HK-2 (cell line): ENCODE data around the gene COBL.

ENCODE experiments used
- DNase-seq: peaks from one replicate; pipeline ENCODE4 v3.0.0-alpha.2; 2018; ENCODE audit not compliant: unreplicated experiment

COBL gene

DNA sequence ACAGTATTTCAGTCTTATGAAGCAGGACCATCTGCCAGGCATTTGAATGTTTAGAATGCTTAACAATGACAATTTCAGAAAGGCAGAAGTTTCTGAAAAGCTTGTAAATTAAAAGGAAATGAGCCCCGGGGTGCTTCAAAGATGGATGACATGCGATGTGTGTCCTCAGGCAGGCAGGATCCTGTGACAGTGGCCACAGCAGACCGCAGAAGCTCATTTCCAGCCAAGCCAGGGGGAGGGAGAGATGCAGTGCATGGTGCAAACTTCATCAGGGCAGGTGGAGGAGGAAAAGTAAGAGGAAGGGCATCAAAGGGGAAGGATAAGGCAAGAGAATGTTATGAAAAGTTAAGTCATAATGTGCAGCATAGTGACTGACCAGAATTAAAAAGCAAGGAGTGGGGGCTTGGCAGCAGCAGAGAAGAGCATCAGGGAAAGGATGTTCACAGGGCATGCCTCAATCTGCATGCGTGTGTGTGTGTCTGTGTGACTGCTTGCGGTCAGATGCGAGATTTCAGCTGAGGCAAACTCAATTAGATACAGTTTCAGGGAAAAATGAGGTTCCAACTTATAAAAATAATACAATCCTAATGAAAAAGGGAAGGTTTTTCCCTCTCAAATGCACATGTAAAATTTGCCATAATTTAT, 173.7 kb downstream of the COBL start:
- no peak for DNase-seq

DNA sequence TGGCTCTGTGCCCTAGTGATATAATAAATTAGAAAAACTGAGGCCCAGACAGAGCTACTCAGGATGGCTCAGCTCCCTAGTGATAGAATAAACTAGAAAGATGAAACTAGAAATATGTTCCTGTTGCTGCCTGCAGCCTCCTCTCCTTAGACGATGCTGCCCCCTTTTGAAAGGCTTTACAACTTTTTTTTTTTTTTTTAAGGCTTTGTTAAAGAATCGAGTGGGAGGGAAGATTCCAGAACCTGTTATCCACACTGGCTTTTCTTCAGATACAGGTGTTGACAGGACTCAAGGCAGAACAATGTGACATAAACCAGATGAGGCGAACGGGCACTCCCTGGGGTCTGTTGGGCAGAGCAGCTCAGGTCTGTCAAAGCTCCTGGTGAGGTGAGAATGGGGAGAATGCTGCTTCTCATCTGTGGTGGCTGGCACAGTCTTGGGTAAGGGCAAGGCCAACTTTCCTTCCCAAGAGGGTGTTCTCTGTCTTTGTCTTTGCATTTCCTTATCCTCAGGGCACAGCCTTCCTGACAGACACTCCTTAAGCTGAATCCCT, 175.1 kb downstream of the COBL start:
- no peak for DNase-seq

DNA sequence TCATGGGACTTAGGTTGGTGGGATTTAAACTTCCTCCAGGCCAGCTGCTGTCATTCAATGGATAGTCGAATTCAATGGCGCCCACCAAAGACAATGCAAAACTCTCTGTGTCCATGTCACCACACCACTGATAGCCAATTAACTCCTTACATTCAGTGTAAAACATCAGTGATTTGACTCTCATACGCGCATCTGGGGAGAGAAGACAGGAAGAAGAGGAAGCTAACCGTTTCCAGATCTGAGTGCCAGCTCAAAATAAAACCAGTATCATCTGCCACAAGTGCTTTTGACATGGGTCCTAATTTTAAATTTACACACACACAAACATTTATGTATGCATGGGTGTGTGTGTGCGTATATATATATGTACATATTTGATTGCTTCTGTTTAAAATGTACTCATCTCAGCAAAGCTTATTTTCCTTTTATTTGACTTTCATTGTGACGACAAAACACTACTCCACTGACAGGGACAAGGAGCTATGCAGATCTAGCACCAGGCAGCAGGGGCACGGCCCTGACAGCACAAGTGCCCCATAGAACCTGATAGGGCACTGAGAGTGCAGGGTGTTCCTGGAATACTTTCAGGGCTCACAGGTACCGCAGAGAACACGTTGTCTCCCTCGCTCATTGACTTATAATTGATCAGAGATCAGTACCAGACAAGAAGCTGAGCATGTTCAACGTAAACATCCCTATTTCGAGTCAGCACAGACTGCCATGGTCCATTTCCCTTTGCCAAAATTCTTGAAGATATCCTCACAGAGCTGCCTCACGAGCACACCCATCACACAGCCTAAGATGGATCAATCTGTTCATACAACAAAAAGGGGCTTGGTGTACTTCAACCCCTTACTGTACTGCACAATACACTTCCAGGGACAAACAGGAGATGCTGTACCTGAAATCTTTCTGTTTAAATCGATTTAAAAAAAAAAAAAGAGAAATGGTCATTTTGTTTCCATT, 176.1 kb downstream of the COBL start:
- no peak for DNase-seq

DNA sequence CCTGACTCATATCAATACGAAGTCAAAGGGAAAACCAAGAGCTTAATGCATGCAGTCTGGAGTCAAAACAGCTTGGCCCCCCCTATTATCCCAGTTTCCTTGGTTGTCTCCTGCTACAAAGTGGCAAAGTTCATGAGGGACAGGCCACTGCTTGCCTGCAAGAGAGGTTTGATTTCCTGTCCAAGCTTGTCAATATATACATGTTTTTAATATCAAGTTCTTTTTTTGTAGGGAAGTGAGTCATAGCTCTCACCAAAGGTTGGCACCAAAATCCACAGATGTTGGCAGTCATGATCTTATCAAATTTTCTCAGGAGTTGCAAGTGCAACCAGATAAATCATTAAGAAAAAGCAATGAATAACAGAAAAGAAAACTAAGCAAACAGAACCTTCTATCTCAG, 176.8 kb downstream of the COBL start:
- DNase-seq = no peak

DNA sequence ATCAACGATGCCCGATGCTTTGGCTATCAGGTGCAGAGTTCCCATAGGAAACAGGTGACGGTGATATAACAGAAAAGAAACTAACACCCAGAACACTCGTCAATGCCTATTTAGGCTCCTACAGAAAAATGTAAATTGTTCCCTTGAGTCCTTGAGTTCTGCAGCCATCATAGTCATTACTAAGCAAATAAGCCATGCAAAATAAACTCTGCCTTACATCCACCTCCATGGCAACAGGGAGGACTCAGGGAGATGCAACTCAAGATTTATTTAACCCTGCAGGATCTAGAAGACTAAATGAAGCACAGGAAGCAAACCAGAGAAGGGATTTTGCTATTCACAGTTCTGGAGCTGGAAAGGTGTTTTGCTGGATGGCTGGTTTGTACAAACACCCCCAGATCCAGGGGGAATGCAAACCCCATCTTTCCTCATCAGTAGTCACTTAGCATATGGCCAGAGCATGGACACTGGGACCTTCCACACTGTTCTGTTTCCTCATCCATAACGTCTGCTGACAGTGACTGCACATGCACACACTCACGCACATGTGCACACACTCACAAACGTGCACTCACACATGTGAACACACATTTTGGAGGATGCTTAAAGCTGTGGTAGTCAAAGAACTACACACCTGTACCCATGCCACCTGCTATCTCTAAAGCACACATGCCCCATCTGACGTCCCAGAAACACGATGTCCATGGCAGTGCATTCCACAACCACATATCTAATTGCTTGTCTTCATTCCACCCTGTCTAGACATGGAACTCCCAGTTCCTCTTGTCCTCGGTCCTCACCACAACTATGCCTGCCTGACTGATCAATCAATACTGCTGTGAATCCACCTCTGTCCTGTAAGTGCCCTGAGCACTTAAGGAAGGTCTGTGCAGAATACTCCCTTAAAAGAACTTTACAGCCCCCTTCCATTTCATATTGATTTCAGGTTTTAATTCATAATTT, 178.2 kb downstream of the COBL start:
- no peak for DNase-seq

DNA sequence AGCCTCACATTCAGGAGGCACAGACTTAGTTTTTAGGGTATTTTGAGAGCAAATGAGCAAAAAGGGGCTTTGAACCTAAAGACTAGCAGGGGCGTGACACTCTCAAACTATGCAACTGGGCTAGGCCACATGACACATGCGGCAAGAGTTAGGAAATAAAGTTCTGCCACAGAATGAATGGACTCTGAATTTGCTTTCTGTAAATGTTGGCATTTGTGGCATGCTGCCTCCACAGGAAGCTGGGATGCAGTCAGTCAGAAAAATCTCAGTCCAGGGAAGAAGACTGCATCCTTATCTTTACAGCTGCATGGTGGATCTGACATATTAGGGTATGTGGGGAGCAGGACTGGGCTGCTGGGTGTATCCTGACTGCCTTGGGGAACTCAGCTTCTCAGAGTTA, 181.0 kb downstream of the COBL start:
- no peak for DNase-seq

DNA sequence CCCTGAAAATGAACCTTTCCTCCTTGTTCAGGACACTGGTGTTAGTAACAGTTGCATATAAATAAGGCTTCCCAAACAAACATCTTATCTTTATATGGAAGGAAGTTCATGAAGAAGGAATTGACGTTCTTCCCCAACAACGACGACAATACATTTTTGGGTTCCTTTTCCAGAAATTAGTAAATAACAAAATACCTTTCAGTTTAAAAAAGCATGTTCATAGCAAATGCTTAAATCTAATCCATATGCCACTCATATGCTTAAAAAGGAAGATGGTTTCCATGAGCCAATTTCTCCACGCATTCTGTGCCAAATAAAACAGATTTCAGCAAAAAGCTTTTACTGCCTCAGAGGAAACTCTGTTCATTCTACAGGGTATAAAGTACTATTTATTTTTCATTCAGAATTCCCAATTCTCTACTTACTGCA, 182.6 kb downstream of the COBL start:
- no peak for DNase-seq

DNA sequence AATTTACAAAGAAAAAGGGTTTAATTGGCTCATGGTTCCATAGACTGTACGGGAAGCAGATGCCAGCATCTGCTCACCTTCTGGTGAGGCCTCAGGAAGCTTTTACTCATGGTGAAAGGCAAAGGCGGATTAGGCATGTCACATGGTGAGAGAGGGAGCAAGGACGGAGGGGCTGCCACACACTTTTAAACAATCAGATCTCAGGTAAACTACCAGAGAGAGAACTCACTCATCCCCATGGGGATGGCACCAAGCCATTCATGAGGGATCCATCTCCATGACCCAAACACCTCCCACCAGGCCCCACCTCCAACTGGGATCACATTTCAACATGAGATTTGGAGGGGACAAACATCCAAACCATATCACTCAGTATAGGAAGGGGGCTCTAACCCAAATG, 183.9 kb downstream of the COBL start:
- no peak for DNase-seq

DNA sequence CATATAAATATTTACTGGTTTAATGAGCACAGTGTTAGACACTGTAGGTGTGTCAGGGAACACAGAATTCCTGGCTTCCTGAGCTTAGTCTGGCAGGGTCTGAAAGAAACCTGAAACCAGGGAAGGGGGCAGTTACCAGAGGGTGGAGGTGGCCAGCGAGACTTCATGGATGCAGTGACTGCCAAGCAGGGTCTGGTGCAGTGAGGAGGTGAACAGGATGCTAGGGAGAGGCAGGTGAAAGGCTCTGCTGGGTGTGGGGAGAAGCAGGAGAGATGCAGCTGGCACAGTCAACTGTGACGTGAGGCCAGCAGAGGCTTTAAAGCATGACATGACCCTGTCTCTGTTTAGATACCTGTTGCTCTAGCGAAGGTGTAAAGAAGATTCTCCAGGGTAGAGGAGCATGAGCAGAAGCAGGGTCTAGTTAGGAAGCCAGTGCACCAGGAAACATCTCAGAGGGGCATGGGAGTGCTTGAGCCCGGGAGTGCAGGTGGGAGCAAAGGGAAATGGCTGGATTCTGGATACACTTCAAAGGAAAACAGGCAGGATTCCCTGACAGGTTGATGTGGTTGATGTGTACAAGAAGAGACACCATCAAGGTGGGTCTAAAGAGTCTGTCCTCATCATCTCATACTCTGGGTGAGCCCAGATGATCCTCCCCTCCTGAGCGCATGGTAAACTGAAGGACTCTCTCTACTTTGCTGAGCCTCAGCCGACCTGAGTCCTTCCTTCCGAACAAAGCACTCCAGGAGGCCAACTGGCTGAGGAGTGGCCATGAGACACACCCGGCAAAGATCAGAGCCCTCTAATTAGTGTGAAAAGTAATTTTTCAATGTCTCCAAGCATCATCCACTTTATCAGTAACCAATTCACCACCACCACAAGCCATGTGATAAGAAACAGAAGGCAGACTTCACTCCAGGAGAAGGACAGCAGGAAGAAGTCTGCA, 186.8 kb downstream of the COBL start:
- no peak for DNase-seq

DNA sequence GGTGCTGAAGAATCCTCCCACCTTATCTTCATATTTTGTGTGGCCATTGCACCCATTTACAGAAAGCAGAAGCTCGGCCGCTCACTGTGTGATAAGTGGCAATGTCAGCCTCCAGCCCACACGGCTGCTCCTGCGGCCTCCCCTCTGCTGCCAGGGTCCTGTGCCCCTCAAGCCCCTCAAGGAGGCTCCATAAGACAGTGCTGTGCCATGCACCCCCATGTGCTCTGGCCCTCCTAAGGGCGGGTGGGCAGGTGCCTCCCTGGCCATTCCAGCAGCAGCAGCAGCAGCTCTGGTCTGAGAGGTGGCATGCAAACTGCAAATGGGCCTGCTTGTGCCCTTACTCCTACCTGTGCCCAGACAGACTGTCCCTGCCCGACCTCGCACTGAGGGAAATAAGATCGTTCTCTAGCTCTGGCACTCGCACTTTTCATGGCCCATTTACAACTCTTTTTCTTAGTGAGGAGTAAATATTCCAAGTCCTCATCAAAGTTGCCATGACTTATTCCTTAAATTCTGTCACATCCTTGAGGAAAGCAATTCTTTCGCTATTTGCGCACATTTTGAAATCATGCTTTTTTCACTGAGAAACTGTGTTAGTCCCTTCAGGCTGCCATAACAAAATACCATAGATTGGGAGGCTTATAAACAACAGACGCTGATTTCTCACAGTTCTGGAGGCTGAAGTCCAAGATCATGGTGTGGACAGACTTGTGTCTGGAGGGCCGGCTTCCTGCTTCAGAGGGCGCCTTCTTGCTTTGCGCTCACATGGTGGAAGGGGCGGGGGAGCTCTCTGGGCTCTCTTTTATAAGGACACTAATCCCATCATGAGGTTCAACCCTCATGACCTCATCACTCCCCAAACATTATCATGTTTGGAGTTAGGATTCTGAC, 187.8 kb downstream of the COBL start:
- DNase-seq = no peak

DNA sequence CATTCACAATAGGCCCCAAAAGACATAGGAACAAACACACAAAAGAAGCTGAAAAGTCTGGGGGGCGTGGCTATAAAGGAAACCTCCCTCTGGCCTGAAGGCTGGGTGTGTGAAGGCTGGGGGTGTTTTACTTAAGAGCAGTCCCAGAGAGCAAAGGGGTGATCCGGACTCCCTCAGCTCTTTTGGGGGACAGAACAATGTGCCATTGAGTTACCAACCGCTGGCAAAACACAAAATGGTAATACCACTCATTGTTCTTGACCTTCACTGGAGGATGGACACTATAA, 189.0 kb downstream of the COBL start:
- DNase-seq = no peak

DNA sequence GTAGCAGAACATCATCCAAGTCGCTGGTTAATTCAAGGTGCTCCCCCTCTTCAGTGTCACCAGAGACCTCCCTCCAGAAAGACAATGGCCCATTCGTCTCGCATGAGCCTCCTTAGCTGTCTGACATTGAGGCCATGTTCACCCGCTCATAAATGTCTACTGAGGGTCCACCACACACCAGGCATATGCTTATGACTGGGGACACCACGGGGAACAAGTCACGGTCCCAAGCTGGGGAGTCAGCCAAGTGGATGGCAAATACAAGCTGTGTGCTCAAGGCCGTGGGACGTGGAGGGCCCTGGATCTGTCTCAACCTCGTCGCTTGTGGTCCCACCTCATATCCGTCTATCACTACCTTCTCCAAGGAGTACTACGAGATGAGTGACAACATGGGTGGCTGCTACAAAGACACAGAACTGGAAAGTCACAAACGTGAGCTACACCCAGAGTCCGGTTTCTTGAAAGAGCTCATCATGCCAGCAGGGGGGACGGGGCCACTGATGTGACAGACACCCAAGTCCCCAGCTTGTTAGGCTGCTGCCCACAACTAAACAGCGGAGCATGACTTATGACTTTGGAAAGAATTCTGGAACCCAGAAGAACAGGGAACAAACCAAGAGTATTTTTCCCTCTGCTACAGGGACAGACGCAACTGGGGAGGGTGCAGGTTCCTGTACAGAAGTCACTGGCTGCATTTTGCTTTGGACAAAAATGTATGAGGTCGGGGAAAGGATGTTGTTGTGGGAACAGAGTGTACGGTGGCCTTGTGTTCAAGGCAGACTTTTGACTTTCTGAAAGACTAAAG, 189.6 kb downstream of the COBL start:
- no peak for DNase-seq

DNA sequence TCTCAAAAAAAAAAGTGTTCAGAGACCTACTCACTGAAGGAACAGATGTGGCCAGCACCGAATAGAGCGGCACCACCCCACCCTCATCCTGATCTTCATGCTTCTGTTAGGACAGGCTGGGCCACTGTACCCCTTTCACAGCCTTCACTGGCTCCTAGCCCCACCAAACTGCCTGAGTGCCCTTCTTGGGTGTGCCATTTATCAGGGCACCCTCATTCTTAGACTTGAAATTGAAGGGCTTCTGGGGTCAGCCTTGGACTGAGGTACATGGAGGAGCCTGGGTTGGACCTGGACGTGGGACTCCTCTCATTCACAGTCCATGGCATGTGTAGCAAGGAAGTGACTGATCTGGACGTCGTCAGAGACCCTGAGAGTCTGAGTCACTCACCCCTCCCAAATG, 190.3 kb downstream of the COBL start:
- DNase-seq = no peak

DNA sequence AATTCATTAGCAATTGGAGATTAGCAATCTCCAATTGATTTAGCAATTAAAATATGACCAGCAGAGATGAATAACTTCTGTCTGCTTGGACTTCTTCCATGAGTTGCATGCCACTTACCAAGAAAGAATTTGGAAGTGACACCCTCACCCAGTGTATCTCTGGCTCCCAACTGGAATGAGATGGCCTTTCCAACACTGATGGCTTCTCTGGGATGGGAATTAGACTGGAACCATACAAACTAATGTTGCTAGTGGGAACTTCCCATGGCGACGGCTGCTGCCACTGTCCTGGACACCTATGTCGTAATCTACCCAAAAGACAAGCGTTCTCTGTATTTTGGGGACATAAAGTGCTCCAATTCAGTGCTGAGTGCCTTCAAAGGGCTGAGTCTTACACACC, 192.3 kb downstream of the COBL start:
- DNase-seq = no peak

DNA sequence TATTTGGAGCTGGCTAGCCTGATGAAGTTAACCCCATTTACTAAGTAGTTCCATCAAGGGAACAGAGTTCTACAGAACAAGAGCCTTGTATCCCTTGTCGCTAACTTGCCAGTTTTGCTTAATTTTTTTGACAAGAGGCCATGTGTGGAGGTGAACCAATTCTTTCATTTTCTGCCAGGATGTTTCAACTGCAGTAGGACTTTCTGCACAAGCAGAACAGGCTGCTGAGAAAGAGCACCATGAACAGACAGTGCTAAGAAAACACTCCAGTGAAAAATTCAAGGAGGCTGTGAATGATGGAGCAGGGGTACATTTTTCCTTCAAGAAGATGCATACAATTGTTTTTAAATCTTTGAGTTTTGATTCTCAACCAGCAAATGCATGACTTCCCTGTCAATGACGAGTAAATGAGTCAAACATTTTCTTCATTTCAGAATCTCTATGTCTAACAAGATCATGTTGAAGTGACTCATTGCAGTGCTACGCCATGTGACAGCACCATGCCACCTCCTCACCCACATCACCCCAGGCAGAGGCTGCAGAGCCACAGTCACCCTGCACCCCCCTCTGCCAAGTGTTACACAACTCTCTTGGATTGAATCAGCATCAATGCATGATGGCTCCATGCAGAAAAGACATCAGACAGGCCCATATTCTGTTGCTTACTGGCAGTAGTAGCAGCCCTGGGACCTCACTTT, 193.1 kb downstream of the COBL start:
- DNase-seq = peak; percentile 70

DNA sequence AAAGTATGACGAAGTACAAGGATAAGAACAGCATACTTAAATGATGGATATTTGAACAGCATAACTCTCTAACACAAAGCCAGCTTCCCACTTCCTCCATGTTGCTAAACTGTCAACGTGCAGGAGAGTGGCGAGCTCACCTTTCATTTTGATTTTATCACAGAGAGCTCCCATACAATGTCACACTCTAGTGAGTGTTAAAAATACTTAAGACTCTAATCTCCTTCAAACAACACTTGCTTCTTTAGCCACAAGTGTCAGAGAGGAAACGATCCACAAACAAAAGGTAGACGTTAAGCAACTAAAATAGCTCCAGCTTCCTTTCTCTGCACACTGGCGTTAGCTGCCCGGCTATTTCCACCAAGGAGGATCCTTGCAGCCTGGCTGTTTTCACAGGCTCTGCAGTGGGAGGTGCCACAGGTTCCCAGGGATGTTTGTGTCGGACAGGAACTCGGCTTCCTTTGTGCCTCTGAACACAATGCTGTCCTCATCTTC, 194.6 kb downstream of the COBL start:
- no peak for DNase-seq

DNA sequence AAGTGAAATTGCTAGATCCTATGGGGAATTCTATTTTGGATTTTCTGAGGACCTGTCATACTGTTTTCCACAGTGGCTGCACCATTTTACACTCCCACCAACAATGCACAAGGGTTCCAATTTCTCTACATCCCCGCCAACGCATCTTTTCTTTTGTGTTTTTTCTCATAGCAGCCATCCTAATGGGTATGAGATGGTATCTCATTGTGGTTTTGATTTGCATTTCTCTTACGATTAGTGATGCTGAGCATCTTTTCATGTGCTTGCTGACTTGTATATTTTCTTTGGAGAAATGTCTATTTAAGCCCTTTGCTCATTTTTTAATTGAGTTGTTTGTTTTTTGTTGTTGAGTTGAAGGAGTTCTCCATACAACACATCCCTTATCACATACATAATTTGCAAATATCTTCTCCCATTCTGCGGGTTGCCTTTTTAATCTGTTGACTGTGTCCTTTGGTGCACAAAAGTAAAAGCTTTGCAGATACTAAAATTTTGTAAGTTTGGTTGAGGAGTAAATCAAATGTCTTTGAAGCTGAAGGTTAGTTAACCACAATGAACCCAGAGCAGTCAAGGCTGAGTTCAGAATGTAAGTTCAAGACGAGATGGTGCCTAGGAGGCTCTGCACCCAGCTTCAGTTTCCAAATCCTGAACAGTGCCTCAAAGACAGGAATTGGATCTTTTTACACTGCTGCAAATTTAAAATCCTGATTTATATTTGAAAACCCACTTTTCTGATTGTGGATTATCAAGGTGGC, 195.4 kb downstream of the COBL start:
- DNase-seq = no peak
